GM12892 (cell line): ENCODE data around the gene RUFY4.
A peak's percentile ranks its signal among the peaks of the same experiment; 100 is the strongest.

ENCODE experiments used
- DNase-seq: peaks from one replicate; pipeline ENCODE4 v3.0.0; 2011; ENCODE audit not compliant: insufficient read length
- FAIRE-seq: peaks from 2 replicates; lab custom pipeline; 2011; peaks lifted over from hg19 to GRCh38; lab: Jason Lieb, UNC
- POLR2A ChIP-seq: IDR thresholded peaks from 2 replicates; pipeline ENCODE4 v1.6.1; 2011; ENCODE audit warnings: low read depth, low read length, control low read depth
- POLR2AphosphoS5 ChIP-seq: IDR thresholded peaks from 2 replicates; pipeline ENCODE4 v1.6.1; 2011; ENCODE audit warnings: low read depth, low read length, control low read depth
- TAF1 ChIP-seq: IDR thresholded peaks from 2 replicates; pipeline ENCODE4 v1.6.1; 2011; ENCODE audit warnings: low read depth, mild to moderate bottlenecking, control low read depth, low read length, borderline replicate concordance

Gene RUFY4

GRCh38 chr2:218046238-218046637 is 22.8 kb upstream of the RUFY4 start:
- no peak for DNase-seq
- peak; percentile 87 for FAIRE-seq
- TF ChIP-seq POLR2A (no peak), TAF1 (no peak), POLR2AphosphoS5 (no peak)

- TF ChIP-seq POLR2A, result no peak
- no peak for TF ChIP-seq POLR2AphosphoS5
- no peak for TF ChIP-seq TAF1
- no peak for FAIRE-seq
- DNase-seq, result no peak
Observed at GRCh38 chr2:218047536-218048225, 21.4 kb upstream of the RUFY4 start.

- no peak for DNase-seq
- FAIRE-seq, result no peak
- TF ChIP-seq POLR2AphosphoS5 (no peak), POLR2A (no peak), TAF1 (no peak)
Observed at GRCh38 chr2:218051903-218052302, 17.1 kb upstream of the RUFY4 start.

- FAIRE-seq (no peak), DNase-seq (no peak)
- TF ChIP-seq TAF1 (no peak), POLR2A (no peak), POLR2AphosphoS5 (no peak)
Observed at GRCh38 chr2:218059289-218059688, 9.8 kb upstream of the RUFY4 start.

- no peak for FAIRE-seq
Observed at GRCh38 chr2:218060118-218060517, 8.9 kb upstream of the RUFY4 start.

GRCh38 chr2:218060950-218061660 is 7.9 kb upstream of the RUFY4 start:
- FAIRE-seq (no peak), DNase-seq (no peak)
- TF ChIP-seq POLR2AphosphoS5, result no peak
- TF ChIP-seq POLR2A, result no peak
- TF ChIP-seq TAF1, result no peak

More at GRCh38 chr2:218060118-218060517, 8.9 kb upstream of the RUFY4 start:
- DNase-seq, result no peak
- no peak for TF ChIP-seq POLR2AphosphoS5
- TF ChIP-seq TAF1, result no peak
- TF ChIP-seq POLR2A, result no peak

GRCh38 chr2:218063486-218063885 is 5.6 kb upstream of the RUFY4 start:
- TF ChIP-seq POLR2A (no peak), POLR2AphosphoS5 (no peak), TAF1 (no peak)
- peak; percentile 53 for DNase-seq
- peak; percentile 87 for FAIRE-seq

- DNase-seq, result no peak
- FAIRE-seq, result peak; percentile 38
- no peak for TF ChIP-seq TAF1
- no peak for TF ChIP-seq POLR2AphosphoS5
- TF ChIP-seq POLR2A, result no peak
Observed at GRCh38 chr2:218063896-218064295, 5.2 kb upstream of the RUFY4 start.

GRCh38 chr2:218065239-218066006 is 3.6 kb upstream of the RUFY4 start:
- no peak for TF ChIP-seq POLR2AphosphoS5
- no peak for TF ChIP-seq POLR2A
- no peak for TF ChIP-seq TAF1
- FAIRE-seq (no peak), DNase-seq (no peak)

- TF ChIP-seq TAF1 (no peak), POLR2A (no peak), POLR2AphosphoS5 (no peak)
- DNase-seq, result no peak
- no peak for FAIRE-seq
Observed at GRCh38 chr2:218066926-218067515, 2.0 kb upstream of the RUFY4 start.

- TF ChIP-seq TAF1 (no peak), POLR2A (no peak), POLR2AphosphoS5 (no peak)
- no peak for DNase-seq
- FAIRE-seq, result no peak
Observed at GRCh38 chr2:218067523-218067922, 1.5 kb upstream of the RUFY4 start.
